HepG2 (cell line): ENCODE measurements around the gene ITM2B. TPM values are rescaled to one million over a fixed set of nuclear protein-coding genes. Genes with fewer than 3 reads are reported as not detected.

Experiments
- ATAC-seq: fragments of 200-7000 bp; cut with Tn5 transposase; 3 replicates; pipeline ENCODE4 v1.9.1; 2020; ENCODE audit warnings: mild to moderate bottlenecking, moderate library complexity
- BruUV-seq: library from RNA; stranded (reverse); fragments of 400-500 nt; replicated peaks from 2 replicates; lab custom pipeline; 2021; lab: Mats Ljungman, UMichigan
- CTCF ChIA-PET: fragments of 300-600 bp; formaldehyde crosslinking; extraction: SDS; loops from one replicate; lab custom pipeline; 2021; ENCODE audit warnings: low total read pairs, inconsistent platforms, low intra/inter-chr PET ratio; lab: Yijun Ruan, JAX
- POLR2A ChIA-PET: fragments of 350-600 bp; sonication (Branson Sonifier 250); formaldehyde crosslinking; loops from one replicate; lab custom pipeline; 2020; ENCODE audit warnings: antibody characterized with exemption, inconsistent platforms; lab: Yijun Ruan, JAX
- DNase-seq: peaks from one replicate; pipeline ENCODE4 v3.0.0-alpha.2; 2015; ENCODE audit warnings: low spot score
- FAIRE-seq: peaks from 3 replicates; lab custom pipeline; 2011; peaks lifted over from hg19 to GRCh38; lab: Jason Lieb, UNC
- H2AFZ ChIP-seq: one replicate; pipeline ENCODE4 v1.6.1; 2011; ENCODE audit warnings: low read length, inconsistent platforms
- H3K27ac ChIP-seq: fragments of 300-600 bp; 3 replicates; pipeline ENCODE4 v1.8.0; 2011; ENCODE audit warnings: mixed run types, mild to moderate bottlenecking, mixed read lengths, low read length, inconsistent platforms; ENCODE audit not compliant: insufficient read depth; ENCODE audit errors: extremely low read length
- H3K27me3 ChIP-seq, 2 experiments: fragments of 200-600 bp in 1 of 2; 2 replicates in 1 of 2; 3 replicates in 1 of 2; pipeline versions ENCODE4 v1.6.0 to v1.8.0; 2011; ENCODE audit warnings: low read length in 2 of 2, mild to moderate bottlenecking in 2 of 2, moderate library complexity in 2 of 2, inconsistent platforms in 1 of 2; ENCODE audit not compliant: insufficient read depth in 2 of 2, control insufficient read depth in 1 of 2
- H3K36me3 ChIP-seq, 2 experiments: fragments of 200-600 bp in 1 of 2; replicated peaks in 1 of 2; 2 replicates in 1 of 2; 3 replicates in 1 of 2; pipeline versions ENCODE4 v1.5.1 to v1.8.0; 2011; ENCODE audit warnings: low read length in 2 of 2, inconsistent platforms in 1 of 2; ENCODE audit not compliant: insufficient read depth in 2 of 2, control insufficient read depth in 1 of 2
- H3K4me1 ChIP-seq: 2 replicates; pipeline ENCODE4 v1.5.1; 2012; ENCODE audit warnings: low read length, inconsistent platforms; ENCODE audit not compliant: insufficient read depth
- H3K4me2 ChIP-seq: 2 replicates; pipeline ENCODE4 v1.6.0; 2011; ENCODE audit warnings: low read depth, low read length, inconsistent platforms
- H3K4me3 ChIP-seq, 3 experiments: fragments of 200-600 bp in 1 of 3; sonication (generic), shearing (Covaris generic) in 1 of 3; replicated peaks in 1 of 3; 2 replicates each; pipeline ENCODE4 v1.5.1; 2011 to 2016; ENCODE audit warnings: low read length in 3 of 3, inconsistent platforms in 2 of 3, low read depth in 2 of 3, mild to moderate bottlenecking in 2 of 3, control low read depth in 1 of 3, mixed read lengths in 1 of 3; ENCODE audit not compliant: insufficient read depth in 1 of 3
- H3K79me2 ChIP-seq: one replicate; pipeline ENCODE4 v1.6.1; 2011; ENCODE audit warnings: low read length, inconsistent platforms; ENCODE audit not compliant: insufficient read depth
- H3K9ac ChIP-seq: 2 replicates; pipeline ENCODE4 v1.6.0; 2011; ENCODE audit warnings: mild to moderate bottlenecking, low read depth, low read length, inconsistent platforms; ENCODE audit not compliant: insufficient read depth
- H3K9me3 ChIP-seq: 2 replicates; pipeline ENCODE4 v1.5.1; 2012; ENCODE audit warnings: mild to moderate bottlenecking, low read length
- H4K20me1 ChIP-seq: 2 replicates; pipeline ENCODE4 v1.6.0; 2011; ENCODE audit warnings: inconsistent platforms, mild to moderate bottlenecking, low read length, moderate library complexity; ENCODE audit not compliant: insufficient read depth
- DPF2 ChIP-seq: sonication (generic); formaldehyde crosslinking; IDR thresholded peaks from 2 replicates; pipeline ENCODE4 v1.4.0; 2020; ENCODE audit warnings: mild to moderate bottlenecking, low read depth, missing genetic modification reagents, borderline replicate concordance
- GRHL1 ChIP-seq: sonication (generic); formaldehyde crosslinking; conservative IDR thresholded peaks from 2 replicates; pipeline ENCODE4 v1.8.0; 2022; ENCODE audit warnings: missing genetic modification reagents
- SAP130 ChIP-seq: IDR thresholded peaks from 2 replicates; pipeline ENCODE4 v1.6.1; 2016; ENCODE audit warnings: low read depth
- TFE3 ChIP-seq: IDR thresholded peaks from 2 replicates; pipeline ENCODE4 v1.6.1; 2016
- ZNF225 ChIP-seq: sonication (generic); formaldehyde crosslinking; IDR thresholded peaks from 2 replicates; pipeline ENCODE4 v1.4.0; 2020; ENCODE audit warnings: mild to moderate bottlenecking, missing genetic modification reagents
- ZNF253 ChIP-seq: sonication (generic); formaldehyde crosslinking; IDR thresholded peaks from 2 replicates; pipeline ENCODE4 v1.8.0; 2022; ENCODE audit warnings: mild to moderate bottlenecking, missing genetic modification reagents, borderline replicate concordance
- ZNF343 ChIP-seq: sonication (generic); formaldehyde crosslinking; IDR thresholded peaks from 2 replicates; pipeline ENCODE4 v1.4.0; 2020; ENCODE audit warnings: mild to moderate bottlenecking, missing genetic modification reagents
- WGBS: methylation state at CpG from one replicate; pipeline ENCODE4 v1.1.6; 2017; ENCODE audit warnings: low lambda C conversion rate; 5-methylcytosine and 5-hydroxymethylcytosine counted together
- in situ Hi-C: cut with HindIII; loops from 2 replicates; pipeline ENCODE4 v1.10.0; 2017; ENCODE audit warnings: low pct_unique_long_range_greater_than_20kb; ENCODE audit not compliant: extremely low pct_ligation_motif_present
- intact Hi-C: fragments of 100-400 bp; cut with micrococcal nuclease; formaldehyde crosslinking; loops from one replicate; pipeline ENCODE4 v1.10.0; 2022; ENCODE audit not compliant: unreplicated experiment
- polyA plus RNA-seq, 8 experiments: library from polyadenylated mRNA; depleted of rRNA in 3 of 8; stranded (reverse) in 7 of 8; unstranded in 1 of 8; fragments of >200 nt; fragmentation: Illumina TruSeq in 4 of 8; extraction: Trizol in 4 of 8; gene quantifications; 2 replicates each; pipeline versions ENCODE4 v1.2.1 to v1.2.3, GENCODE V29; 2011 to 2016; ENCODE audit warnings: low read depth in 4 of 8, missing spikeins in 1 of 8, mixed read lengths in 1 of 8; ENCODE audit not compliant: insufficient read depth in 1 of 8
- total RNA-seq, 5 experiments: library from RNA; depleted of rRNA; stranded (reverse); fragments of >200 nt; fragmentation: Illumina TruSeq; extraction: Trizol; gene quantifications; 2 replicates each; pipeline ENCODE4 v1.2.3, GENCODE V29; 2016; ENCODE audit warnings: low read depth in 1 of 5

Gene ITM2B
- total and polyA plus RNA-seq, 2 of the 13 experiments (the other 11 are each of a cell fraction or from before 2014, with no cell fraction given): 158 to 373 TPM

GRCh38 chr13:48273346-48273745, 40.3 kb downstream of the ITM2B start:
- intact Hi-C loops (no loop called here), in situ Hi-C loops (no loop called here)
- CTCF ChIA-PET: no interaction called here
- no peak overlapping the region for H3K4me3 ChIP-seq
- no peaks in the 10 kb centered on the region for H3K9me3 ChIP-seq
- DNase-seq (no peak), ATAC-seq (no peak), FAIRE-seq (no peak)
- no peak overlapping the region for H3K4me2 ChIP-seq
- POLR2A ChIA-PET: no interaction called here
- H4K20me1 ChIP-seq: no peaks in the 10 kb centered on the region
- WGBS: 60% methylated on average over 4 of the region's 4 CpGs
- BruUV-seq: no TSS peak
- H3K27me3 ChIP-seq: no peaks in the 10 kb centered on the region
- no peak overlapping the region for H3K9ac ChIP-seq
- H2AFZ ChIP-seq: no peak overlapping the region
- H3K4me1 ChIP-seq: no peaks in the 10 kb centered on the region
- H3K79me2 ChIP-seq: no peaks in the 10 kb centered on the region
- no peak overlapping the region for H3K27ac ChIP-seq
- no peak for TF ChIP-seq SAP130 (CRISPR knock-in tag)
- no peak for TF ChIP-seq ZNF343 (CRISPR knock-in tag)
- no peak for TF ChIP-seq ZNF225 (CRISPR knock-in tag)
- no peak for TF ChIP-seq TFE3 (CRISPR knock-in tag)
- H3K36me3 ChIP-seq: no peaks in the 10 kb centered on the region

GRCh38 chr13:48275507-48275906, 42.5 kb downstream of the ITM2B start:
- no peak for ATAC-seq
- Histone ChIP-seq H3K27me3 (no peaks in the 10 kb centered on the region), H3K79me2 (no peaks in the 10 kb centered on the region), H3K9ac (no peak overlapping the region), H3K4me3 (no peak overlapping the region), H3K9me3 (no peaks in the 10 kb centered on the region), H3K36me3 (no peaks in the 10 kb centered on the region), H3K4me2 (no peak overlapping the region), H2AFZ (no peak overlapping the region), H3K4me1 (no peaks in the 10 kb centered on the region), H4K20me1 (no peaks in the 10 kb centered on the region), H3K27ac (no peak overlapping the region)
- BruUV-seq: no TSS peak
- POLR2A ChIA-PET: no interaction called here
- no peak for DNase-seq
- CTCF ChIA-PET: no interaction called here
- FAIRE-seq: no peak
- intact Hi-C loops: no loop called here
- in situ Hi-C loops: no loop called here
- no peak for TF ChIP-seq DPF2 (CRISPR knock-in tag)
- no peak for TF ChIP-seq GRHL1 (CRISPR knock-in tag)
- TF ChIP-seq ZNF253 (CRISPR knock-in tag): no peak
- 56% methylated on average over 4 of the region's 4 CpGs for WGBS
